ENCODE measurements around the gene USP32.

USP32 gene

DNA sequence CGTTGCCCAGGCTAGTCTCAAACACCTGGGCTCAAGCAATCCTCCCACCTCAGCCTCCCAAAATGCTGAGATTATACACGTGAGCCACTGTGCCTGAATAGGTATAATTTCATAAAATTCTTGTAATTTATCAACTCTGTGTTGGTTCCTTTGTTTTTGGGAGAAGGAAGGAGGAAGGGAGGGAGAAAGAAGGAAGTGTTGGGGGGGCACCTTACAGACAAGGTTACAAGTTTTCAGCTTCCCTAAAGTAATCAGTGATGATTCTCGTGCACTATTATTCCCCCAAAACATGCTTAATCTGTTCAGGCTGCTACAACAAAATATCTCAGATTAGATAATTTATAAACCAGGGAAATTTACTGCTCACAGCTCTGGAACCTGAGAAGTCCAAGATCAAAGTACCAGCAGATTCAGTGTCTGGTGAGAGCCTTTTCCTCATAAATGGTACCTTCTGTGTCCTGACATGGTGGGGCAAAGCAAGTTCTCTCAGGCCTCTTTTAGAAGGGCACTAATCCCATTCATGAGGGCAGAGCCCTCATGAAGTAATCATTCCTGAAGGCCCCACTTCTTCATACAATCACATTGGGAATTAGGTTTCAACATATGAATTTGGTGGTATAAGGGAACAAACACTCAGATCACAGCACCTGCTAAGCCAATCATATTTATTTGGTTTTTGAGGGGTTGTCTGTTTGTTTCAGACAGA is 28.1 kb downstream of the USP32 start:
- H3K4me3 ChIP-seq (replicated peaks in 1 of 2; ENCODE audit: low read depth in 2 of 2, low read length in 2 of 2), result no peak overlapping the region
- TF ChIP-seq, protein P1, sequence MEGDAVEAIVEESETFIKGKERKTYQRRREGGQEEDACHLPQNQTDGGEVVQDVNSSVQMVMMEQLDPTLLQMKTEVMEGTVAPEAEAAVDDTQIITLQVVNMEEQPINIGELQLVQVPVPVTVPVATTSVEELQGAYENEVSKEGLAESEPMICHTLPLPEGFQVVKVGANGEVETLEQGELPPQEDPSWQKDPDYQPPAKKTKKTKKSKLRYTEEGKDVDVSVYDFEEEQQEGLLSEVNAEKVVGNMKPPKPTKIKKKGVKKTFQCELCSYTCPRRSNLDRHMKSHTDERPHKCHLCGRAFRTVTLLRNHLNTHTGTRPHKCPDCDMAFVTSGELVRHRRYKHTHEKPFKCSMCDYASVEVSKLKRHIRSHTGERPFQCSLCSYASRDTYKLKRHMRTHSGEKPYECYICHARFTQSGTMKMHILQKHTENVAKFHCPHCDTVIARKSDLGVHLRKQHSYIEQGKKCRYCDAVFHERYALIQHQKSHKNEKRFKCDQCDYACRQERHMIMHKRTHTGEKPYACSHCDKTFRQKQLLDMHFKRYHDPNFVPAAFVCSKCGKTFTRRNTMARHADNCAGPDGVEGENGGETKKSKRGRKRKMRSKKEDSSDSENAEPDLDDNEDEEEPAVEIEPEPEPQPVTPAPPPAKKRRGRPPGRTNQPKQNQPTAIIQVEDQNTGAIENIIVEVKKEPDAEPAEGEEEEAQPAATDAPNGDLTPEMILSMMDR (IDR thresholded peaks at IDR 0.05; ENCODE audit: low read depth, low read length), result no peak
- no peak for DNase-seq (ENCODE audit: low read depth in 2 of 2)

GRCh38 chr17:60362329-60362728 is 29.6 kb downstream of the USP32 start:
- TF ChIP-seq, protein P1 (IDR thresholded peaks at IDR 0.05; ENCODE audit: low read depth, low read length), result no peak
- DNase-seq (ENCODE audit: low read depth in 2 of 2), result no peak
- H3K4me3 ChIP-seq (replicated peaks in 1 of 2; ENCODE audit: low read depth in 2 of 2, low read length in 2 of 2), result no peak overlapping the region

- no peak for DNase-seq (ENCODE audit: low read depth in 2 of 2)
- TF ChIP-seq, protein P1 (IDR thresholded peaks at IDR 0.05; ENCODE audit: low read depth, low read length), result no peak
- no peak overlapping the region for H3K4me3 ChIP-seq (replicated peaks in 1 of 2; ENCODE audit: low read depth in 2 of 2, low read length in 2 of 2)
Measured at GRCh38 chr17:60361889-60362288, 30.0 kb downstream of the USP32 start.

- TF ChIP-seq, protein P1 (IDR thresholded peaks at IDR 0.05; ENCODE audit: low read depth, low read length), result no peak
- no peak for DNase-seq (ENCODE audit: low read depth in 2 of 2)
- no peak overlapping the region for H3K4me3 ChIP-seq (replicated peaks in 1 of 2; ENCODE audit: low read depth in 2 of 2, low read length in 2 of 2)
Measured at GRCh38 chr17:60359415-60359814, 32.5 kb downstream of the USP32 start.

DNA sequence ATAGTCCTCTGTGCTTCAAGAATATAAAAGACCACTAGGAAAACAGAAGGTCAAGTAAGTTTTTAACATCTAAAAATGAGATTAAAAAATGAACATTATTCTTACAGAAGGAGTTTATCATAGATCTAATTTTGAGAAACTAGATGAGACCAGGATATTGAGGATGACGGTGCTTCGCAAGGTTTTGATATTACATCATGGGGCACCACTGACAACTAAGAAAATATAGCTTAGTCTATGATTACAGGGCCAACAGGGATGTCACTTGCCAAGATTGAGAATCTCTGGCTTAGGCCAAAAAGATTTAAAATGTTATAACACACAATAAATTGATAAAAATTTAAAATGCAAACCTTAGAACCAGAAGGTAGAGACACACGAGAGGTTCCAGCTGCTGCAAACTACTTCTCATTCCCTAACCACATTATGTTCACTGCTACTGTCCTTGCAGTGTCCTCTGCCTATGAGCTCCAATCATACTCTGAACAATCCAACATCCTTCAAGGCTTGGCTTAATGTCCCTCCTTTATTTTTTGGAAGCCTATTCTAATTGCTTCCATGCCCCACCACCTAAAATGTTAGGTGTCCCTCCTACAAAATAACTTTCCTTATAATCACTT is 33.2 kb downstream of the USP32 start:
- TF ChIP-seq, protein P1 (IDR thresholded peaks at IDR 0.05; ENCODE audit: low read depth, low read length), result no peak
- no peak for DNase-seq (ENCODE audit: low read depth in 2 of 2)
- H3K4me3 ChIP-seq (replicated peaks in 1 of 2; ENCODE audit: low read depth in 2 of 2, low read length in 2 of 2), result no peak overlapping the region

DNA sequence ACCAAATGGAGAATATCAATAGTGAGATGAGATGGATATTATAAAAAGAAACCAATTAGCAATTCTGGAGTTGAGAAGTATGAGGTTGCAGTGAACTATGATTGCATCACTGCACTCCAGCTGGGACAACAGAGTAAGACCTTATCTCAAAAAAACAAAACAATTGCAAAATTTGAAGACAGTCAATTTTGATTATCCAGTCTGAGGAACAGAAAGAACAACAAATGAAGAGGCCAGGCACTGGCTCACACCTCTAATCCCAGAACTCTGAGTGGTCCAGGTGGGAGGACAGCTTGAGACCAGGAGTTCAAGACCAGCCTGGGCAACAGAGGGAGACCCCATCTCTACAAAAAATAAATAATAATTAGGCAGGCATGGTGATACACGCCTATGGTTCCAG is 35.0 kb downstream of the USP32 start:
- peak; percentile 66 to 68 for DNase-seq (ENCODE audit: low read depth in 2 of 2)
- H3K4me3 ChIP-seq (replicated peaks in 1 of 2; ENCODE audit: low read depth in 2 of 2, low read length in 2 of 2), result no peak overlapping the region
- TF ChIP-seq, protein P1 (IDR thresholded peaks at IDR 0.05; ENCODE audit: low read depth, low read length), result no peak
